Activated CD4-positive, alpha-beta T cell treated with anti-CD3 and anti-CD28 coated beads, Interleukin-2, Interleukin-4, amounts not matched to agents 100 ng/mL and 50 ng/mL, durations not matched to agents 16 hours and 8 hours (primary cell): ENCODE results near the gene ADAMTS20.

ENCODE experiments used
- DNase-seq: peaks from one replicate; pipeline ENCODE4 v3.0.0-alpha.2; 2020; ENCODE audit warnings: low spot score

Gene ADAMTS20

DNA sequence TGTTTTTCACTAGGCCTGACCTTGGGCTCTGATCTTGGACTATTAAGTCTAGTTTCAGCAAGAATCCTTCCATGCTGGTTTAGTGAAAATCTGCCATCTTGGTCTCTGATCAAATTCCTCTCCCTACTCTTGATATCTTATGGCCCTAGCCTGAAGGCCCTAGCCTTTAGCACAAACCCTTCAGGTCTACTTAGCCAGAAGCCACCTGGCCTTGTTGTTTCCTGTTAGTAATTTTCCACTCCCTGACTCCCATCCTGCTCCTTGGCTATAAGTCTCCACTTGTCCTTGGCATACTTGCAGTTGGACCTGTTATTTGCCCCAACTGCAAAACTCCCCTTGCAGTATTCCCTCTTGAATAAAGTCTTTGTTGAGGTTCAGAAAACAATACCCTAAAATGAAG lies 241.4 kb downstream of the ADAMTS20 start:
- DNase-seq: no peak

DNA sequence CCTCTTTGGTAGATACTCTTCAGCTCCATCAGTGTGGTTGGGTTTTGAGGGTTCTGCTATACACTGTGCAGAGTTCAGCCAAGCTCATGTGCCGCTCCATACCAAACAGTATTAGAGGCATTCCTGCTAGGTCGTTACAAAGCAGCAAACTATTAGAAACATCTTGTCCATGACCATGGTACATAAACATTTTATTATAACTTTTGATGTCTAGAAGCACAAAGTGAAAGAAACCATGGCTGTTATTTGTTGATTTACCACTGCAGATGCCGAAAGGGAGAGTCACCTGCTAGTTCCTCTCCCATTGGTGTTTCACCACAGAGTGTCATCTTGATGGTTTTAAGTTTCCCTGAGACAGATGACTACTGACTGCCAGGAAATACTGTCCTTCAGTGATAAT lies 242.0 kb downstream of the ADAMTS20 start:
- no peak for DNase-seq

- DNase-seq: no peak
These were observed 243.2 kb downstream of the ADAMTS20 start for GRCh38 chr12:43308776-43309175.

- DNase-seq: no peak
These were observed 244.9 kb downstream of the ADAMTS20 start for GRCh38 chr12:43307126-43307525.

DNA sequence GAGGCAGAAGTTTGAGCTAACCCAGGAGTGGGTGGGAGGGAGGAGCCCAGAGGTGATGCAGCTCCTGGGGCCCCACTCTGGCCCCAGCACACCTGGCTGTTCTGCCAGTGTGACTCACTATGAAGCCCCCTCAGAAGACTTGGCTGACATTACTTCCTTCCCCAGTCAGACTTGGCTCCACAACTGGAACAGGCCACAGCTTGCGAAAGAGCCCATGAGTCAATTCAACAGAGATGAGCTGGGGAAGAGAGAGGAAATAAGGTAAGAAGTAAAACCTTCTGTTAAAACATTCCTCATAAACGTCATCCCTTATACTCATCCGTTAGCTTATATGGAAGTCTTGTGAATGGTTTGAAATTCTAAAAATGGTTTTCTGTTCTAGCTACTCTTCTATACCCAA lies 245.9 kb downstream of the ADAMTS20 start:
- no peak for DNase-seq

- DNase-seq: no peak
These were observed 246.9 kb downstream of the ADAMTS20 start for GRCh38 chr12:43305065-43305464.
